Heart right ventricle (tissue), 16 donors: Measurements from ENCODE around the gene CADM1. TPM values are rescaled to one million over a fixed set of nuclear protein-coding genes. Genes with fewer than 3 reads are reported as not detected.

Experiments
- ATAC-seq, 8 donors: fragments of 200-7000 bp; cut with Tn5 transposase; one replicate each; pipeline ENCODE4 v1.9.1; 2020; ENCODE audit warnings: mild to moderate bottlenecking in 8 of 8, moderate library complexity in 8 of 8, moderate number of reproducible peaks in 1 of 8
- DNase-seq, 2 donors: peaks; one replicate each; pipeline ENCODE4 v3.0.0-alpha.2; 2020
- H3K27ac ChIP-seq, 10 donors: fragments of 200-600 bp; sonication (generic) in 2 of 10; one replicate each; pipeline versions ENCODE4 v1.5.0 to v1.8.0; 2020 to 2022; ENCODE audit warnings: mild to moderate bottlenecking in 3 of 10
- H3K27me3 ChIP-seq, 7 donors: fragments of 200-600 bp; one replicate each; pipeline ENCODE4 v1.8.0; 2021 to 2022; ENCODE audit warnings: mild to moderate bottlenecking in 2 of 7
- H3K36me3 ChIP-seq, 9 donors: fragments of 200-600 bp; sonication (generic) in 1 of 9; one replicate each; pipeline versions ENCODE4 v1.5.0 to v1.8.0; 2020 to 2022; ENCODE audit warnings: mild to moderate bottlenecking in 2 of 9
- H3K4me1 ChIP-seq, 9 donors: fragments of 200-600 bp; sonication (generic) in 1 of 9; one replicate each; pipeline versions ENCODE4 v1.5.0 to v1.8.0; 2020 to 2022; ENCODE audit warnings: mild to moderate bottlenecking in 4 of 9
- H3K4me3 ChIP-seq, 10 donors: fragments of 200-600 bp; sonication (generic) in 2 of 10; one replicate each; pipeline versions ENCODE4 v1.5.0 to v1.8.0; 2020 to 2022; ENCODE audit warnings: mild to moderate bottlenecking in 7 of 10, moderate library complexity in 2 of 10
- H3K9me3 ChIP-seq, 11 donors: fragments of 200-600 bp in 10 of 11; sonication (generic) in 2 of 11; one replicate each; pipeline versions ENCODE4 v1.5.0 to v1.8.0; 2013 to 2022; ENCODE audit warnings: mild to moderate bottlenecking in 2 of 11, control low read depth in 1 of 11, moderate library complexity in 1 of 11
- WGBS, 2 donors: extraction: QIAGEN DNeasy Blood & Tissue Kit; methylation state at CpG; one replicate each; pipeline ENCODE4 v1.1.7; 2013; ENCODE audit warnings: inconsistent platforms in 1 of 2; 5-methylcytosine and 5-hydroxymethylcytosine counted together
- intact Hi-C, 10 donors: fragments of 100-400 bp; cut with DNase I; formaldehyde crosslinking; loops; one replicate each; pipeline versions ENCODE4 v1.11.1 to v1.14.2; 2022
- polyA plus RNA-seq, 2 donors: library from polyadenylated mRNA; stranded (reverse); fragments of 200-250 nt; gene quantifications; one replicate each; pipeline ENCODE4 v1.2.3, GENCODE V29; 2013
- total RNA-seq, 10 donors: library from RNA; stranded (reverse); fragmentation: NEBNext Ultra II Directional in 3 of 10; extraction: Animal tissue kit (Norgen Biotek cat#: 25700) in 3 of 10; gene quantifications; one replicate each; pipeline versions ENCODE4 v1.2.1 to v1.2.4, GENCODE V29; 2021 to 2023
- TF ChIP-seq, protein P1 (sequence below), 9 donors: fragments of 200-600 bp; sonication (generic) in 2 of 9; IDR thresholded peaks; one replicate each; pipeline versions ENCODE4 v1.5.0 to v1.8.0; 2021 to 2022; ENCODE audit warnings: antibody characterized with exemption in 9 of 9, mild to moderate bottlenecking in 5 of 9, moderate library complexity in 1 of 9
- donor health status: Arrhythmogenic right ventricular cardiomyopathy.
- donor health status: ischemic (EF 13 %, LVEDD 7.1; RV severe dilation, severe dysfunction).
- donor health status: healthy with polysubstance abuse.
- donor health status: DM: no; HTN: yes; CAD: no.
- donor health status: DM: no; HTN: no; CAD: no.
- donor health status: ischemic (EF 25% LVEDD 6.9; RV normal size, moderate dysfunction).
- donor health status: ischemic (EF 25% LVEDD 5.7; RV mildly dilated, moderate dysfunction).
- donor health status: healthy.
- donor health status: DM: yes; HTN: yes; CAD: no.
- donor health status: Ischemic cardiomyopathy.
- donor health status: ischemic (EF 35%, LVEDD 5.7; RV mildly dilated, moderate dysfunction).
- donor health status: nonischemic (EF 11% LVEDD 7.7; RV severe dilation, severe dysfunction).
- donor health status: DM: yes; HTN: yes; CAD: no.
- donor health status: PGD.
- donor health status: ischemic (EF 29% LVEDD 5.4; RV normal size, mild dysfunction).
- donor health status: nonischemic (EF 23%, LVEDD 6.1; RV moderate dilation, normal function).

Gene CADM1
- total and polyA plus RNA-seq, 12 donors = 10.2 to 83.0 (median 41.4) TPM

DNA sequence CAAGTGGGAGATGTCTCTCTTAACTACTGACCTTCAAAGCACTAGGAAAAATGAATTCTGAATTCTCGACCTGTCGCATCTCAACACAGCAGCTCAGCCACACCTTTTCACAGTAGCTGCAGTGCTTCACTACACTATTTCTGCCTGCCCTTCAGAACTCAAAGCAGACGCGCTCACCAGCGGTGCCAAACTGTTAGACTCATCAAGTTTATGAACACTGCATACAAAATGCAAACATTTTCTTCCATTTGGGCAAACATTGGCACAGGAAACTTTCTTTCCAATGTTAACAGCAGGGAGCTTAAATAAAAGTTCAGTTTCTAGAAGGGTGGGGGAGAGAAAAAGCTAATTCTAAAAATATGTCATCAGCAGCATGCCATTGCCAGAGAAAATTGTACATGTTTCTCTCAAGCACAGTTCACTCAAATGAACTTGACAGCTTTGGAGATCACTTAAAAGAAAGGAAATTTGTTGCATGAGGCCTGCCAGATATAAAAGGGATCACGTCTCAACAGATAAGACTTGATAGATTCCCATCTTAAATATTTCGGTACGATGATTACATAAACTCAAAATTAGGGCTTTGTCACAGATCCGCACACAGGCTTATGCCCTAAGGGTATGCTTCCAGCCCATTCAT, 82.7 kb downstream of the CADM1 start:
- Histone ChIP-seq H3K4me1 (peaks cover 0 to 14% (median 3%) of the 10 kb centered on the region in 9 donors), H3K36me3 (no peaks in the 10 kb centered on the region), H3K9me3 (no peaks in the 10 kb centered on the region), H3K4me3 (no peak overlapping the region), H3K27me3 (no peaks in the 10 kb centered on the region), H3K27ac (peak overlapping the region in 1 of 10 donors; percentile 27)
- ATAC-seq (peak in 7 of 8 donors; percentile 29 to 81 (median 76)), DNase-seq (peak in 1 of 2 donors; percentile 6)
- 44 to 57% methylated on average over 9 of the region's 9 CpGs for WGBS, 2 donors
- intact Hi-C loops = no loop called here
- TF ChIP-seq, protein P1, sequence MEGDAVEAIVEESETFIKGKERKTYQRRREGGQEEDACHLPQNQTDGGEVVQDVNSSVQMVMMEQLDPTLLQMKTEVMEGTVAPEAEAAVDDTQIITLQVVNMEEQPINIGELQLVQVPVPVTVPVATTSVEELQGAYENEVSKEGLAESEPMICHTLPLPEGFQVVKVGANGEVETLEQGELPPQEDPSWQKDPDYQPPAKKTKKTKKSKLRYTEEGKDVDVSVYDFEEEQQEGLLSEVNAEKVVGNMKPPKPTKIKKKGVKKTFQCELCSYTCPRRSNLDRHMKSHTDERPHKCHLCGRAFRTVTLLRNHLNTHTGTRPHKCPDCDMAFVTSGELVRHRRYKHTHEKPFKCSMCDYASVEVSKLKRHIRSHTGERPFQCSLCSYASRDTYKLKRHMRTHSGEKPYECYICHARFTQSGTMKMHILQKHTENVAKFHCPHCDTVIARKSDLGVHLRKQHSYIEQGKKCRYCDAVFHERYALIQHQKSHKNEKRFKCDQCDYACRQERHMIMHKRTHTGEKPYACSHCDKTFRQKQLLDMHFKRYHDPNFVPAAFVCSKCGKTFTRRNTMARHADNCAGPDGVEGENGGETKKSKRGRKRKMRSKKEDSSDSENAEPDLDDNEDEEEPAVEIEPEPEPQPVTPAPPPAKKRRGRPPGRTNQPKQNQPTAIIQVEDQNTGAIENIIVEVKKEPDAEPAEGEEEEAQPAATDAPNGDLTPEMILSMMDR (IDR thresholded peaks at IDR 0.05) = no peak

DNA sequence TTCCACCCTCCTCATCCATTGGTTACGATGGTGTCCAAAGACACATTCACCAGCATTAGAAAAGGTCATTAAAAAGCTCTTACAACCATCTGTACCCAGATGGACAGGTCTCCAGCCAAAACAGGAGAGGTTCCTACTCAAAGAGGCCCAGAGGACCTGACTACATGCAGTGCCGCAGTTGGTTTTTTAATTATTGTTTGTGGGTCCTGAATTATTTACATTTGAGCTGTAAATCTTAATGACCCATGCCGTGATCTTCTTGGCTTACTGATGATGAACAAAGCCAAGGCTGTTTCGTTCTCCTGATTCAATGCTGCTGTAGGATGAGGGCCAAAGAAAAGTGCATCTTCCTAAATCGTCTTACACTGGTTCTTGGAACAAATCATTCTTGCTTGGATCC, 83.7 kb downstream of the CADM1 start:
- DNase-seq = no peak
- no peak overlapping the region for H3K4me3 ChIP-seq
- no peaks in the 10 kb centered on the region for H3K9me3 ChIP-seq
- H3K27me3 ChIP-seq = no peaks in the 10 kb centered on the region
- ATAC-seq = no peak
- TF ChIP-seq, protein P1 (IDR thresholded peaks at IDR 0.05) = no peak
- peaks cover 0 to 17% (median 3%) of the 10 kb centered on the region in 9 donors for H3K4me1 ChIP-seq
- 81 to 89% methylated on average over 5 of the region's 5 CpGs for WGBS, 2 donors
- intact Hi-C loops = no loop called here
- no peaks in the 10 kb centered on the region for H3K36me3 ChIP-seq
- no peak overlapping the region for H3K27ac ChIP-seq

DNA sequence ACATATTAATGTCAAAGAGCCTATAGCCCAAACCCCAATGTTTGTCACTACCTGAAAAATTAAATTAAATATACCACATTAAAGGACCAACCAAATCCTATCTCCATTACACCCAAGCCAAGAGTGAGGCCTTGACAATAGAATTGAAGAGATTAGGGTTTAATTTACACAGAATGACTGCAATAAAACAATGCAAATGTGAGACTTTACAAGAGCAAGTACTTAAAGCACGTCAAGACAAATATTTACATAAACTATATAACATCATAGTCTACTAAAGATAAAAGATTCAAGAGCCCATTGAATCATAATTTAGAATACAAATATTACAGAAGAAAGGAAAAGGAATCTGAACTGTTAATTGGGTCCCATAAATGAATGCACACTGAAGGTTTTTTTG, 85.6 kb downstream of the CADM1 start:
- TF ChIP-seq, protein P1 (IDR thresholded peaks at IDR 0.05) = no peak
- Histone ChIP-seq H3K9me3 (no peaks in the 10 kb centered on the region), H3K27me3 (no peaks in the 10 kb centered on the region), H3K4me3 (no peak overlapping the region), H3K36me3 (no peaks in the 10 kb centered on the region), H3K4me1 (peaks cover 0 to 17% (median 3%) of the 10 kb centered on the region in 9 donors), H3K27ac (no peak overlapping the region)
- ATAC-seq = no peak
- DNase-seq = no peak
- intact Hi-C loops = no loop called here
- 82 to 84% methylated on average over 1 of the region's 1 CpG for WGBS, 2 donors

DNA sequence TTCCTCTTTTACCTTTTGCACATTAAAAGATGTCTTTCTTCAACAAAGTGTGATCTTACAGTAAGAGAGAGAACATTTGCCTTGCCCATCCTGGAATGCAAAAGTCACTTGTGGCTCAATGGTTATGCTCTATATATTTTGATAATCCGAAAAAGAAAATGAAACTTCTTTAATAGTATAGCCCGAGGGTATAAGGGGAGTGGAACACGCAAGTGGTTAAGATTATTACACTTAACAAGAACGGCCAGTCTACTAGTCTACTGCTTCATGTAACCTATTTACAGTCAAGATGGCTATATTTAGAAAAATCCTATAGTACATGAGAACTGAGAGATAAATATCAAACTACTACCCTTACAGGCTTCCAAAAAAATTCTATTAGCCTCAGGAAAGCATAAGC, 86.1 kb downstream of the CADM1 start:
- ATAC-seq (no peak), DNase-seq (no peak)
- intact Hi-C loops = no loop called here
- H3K27ac ChIP-seq = no peak overlapping the region
- no peaks in the 10 kb centered on the region for H3K9me3 ChIP-seq
- no peak overlapping the region for H3K4me3 ChIP-seq
- WGBS, 2 donors = 90 to 92% methylated on average over 4 of the region's 4 CpGs
- TF ChIP-seq, protein P1 (IDR thresholded peaks at IDR 0.05) = no peak
- no peaks in the 10 kb centered on the region for H3K36me3 ChIP-seq
- H3K4me1 ChIP-seq = peaks cover 0 to 17% (median 3%) of the 10 kb centered on the region in 9 donors
- H3K27me3 ChIP-seq = no peaks in the 10 kb centered on the region
